GM12801 (cell line): ENCODE results near the gene NOLC1.

Experiments
- TF ChIP-seq, protein P1 (sequence below): IDR thresholded peaks from one replicate; pipeline ENCODE4 v1.5.1; 2011; ENCODE audit warnings: control low read depth; ENCODE audit not compliant: insufficient read length; ENCODE audit errors: extremely low read depth

Gene NOLC1

DNA sequence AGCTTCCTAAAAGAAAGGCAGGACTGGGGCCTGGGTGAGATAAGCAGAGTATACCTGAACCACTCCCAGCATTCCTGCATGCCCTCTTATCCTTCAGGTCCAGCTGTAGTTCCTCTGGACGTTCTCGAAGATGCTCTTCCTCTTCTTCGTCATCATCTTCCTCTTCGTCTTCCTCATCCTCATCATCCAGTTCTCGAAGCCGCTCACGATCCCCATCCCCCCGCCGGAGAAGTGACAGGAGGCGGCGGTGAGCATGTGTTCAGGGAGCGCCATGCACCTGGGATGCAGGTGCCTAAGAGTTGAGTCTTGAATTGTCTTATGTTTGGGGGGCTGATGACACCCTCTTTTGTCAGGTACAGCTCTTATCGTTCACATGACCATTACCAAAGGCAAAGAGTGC, 3.9 kb upstream of the NOLC1 start:
- TF ChIP-seq, protein P1, sequence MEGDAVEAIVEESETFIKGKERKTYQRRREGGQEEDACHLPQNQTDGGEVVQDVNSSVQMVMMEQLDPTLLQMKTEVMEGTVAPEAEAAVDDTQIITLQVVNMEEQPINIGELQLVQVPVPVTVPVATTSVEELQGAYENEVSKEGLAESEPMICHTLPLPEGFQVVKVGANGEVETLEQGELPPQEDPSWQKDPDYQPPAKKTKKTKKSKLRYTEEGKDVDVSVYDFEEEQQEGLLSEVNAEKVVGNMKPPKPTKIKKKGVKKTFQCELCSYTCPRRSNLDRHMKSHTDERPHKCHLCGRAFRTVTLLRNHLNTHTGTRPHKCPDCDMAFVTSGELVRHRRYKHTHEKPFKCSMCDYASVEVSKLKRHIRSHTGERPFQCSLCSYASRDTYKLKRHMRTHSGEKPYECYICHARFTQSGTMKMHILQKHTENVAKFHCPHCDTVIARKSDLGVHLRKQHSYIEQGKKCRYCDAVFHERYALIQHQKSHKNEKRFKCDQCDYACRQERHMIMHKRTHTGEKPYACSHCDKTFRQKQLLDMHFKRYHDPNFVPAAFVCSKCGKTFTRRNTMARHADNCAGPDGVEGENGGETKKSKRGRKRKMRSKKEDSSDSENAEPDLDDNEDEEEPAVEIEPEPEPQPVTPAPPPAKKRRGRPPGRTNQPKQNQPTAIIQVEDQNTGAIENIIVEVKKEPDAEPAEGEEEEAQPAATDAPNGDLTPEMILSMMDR = no peak

DNA sequence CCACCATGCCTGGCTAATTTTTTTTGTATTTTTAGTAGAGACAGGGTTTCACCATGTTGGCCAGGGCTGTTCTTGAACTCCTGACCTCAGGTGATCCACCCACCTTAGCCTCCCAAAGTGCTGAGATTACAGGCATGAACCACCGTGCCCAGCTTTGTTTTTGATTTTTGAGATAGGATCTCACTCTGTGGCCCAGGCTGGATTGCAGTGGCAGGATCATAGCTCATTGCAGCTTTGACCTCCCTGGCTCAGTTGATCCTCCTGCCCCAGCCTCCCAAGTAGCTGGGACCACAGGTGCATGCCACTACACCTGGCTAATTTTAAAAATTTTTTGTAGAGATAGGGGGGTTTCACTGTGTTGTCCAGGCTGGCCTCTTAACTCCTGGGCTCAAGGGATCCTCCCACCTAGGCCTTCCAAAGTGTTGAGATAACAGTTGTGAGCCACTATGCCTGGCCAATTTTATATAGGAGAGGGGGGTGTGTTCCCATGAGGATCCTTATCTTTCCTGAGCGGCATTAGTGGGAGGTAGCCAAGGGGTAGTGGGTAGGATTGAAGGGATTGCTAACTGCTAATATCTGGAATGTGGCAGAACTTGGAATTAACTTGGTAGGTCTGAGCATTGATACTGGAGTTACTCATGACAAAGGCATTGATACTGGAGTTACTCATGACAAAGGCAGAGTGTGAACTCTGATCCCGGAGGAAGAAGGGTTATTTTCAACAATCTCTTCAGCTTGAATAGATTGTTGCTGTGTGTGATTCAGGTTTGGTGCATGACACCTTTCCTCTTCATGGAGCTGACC, 1.0 kb upstream of the NOLC1 start:
- TF ChIP-seq, protein P1 = no peak

DNA sequence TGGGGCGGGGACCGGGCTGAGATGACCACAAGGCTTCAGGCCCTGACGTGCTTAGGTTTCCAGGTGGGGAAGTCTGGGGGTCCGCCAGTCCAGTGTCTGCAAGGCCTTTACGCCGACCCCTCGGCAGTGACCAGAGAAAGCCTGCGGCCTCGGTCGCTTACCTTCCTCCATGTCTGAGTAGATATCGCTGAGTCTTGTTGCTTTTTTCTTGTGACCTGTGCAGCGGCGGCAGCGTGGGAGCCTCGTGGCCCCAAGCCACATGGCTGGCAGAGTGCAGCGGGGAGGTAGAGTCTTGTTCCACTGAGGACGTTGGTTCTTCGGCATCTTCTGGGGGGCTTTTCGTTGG, 329 bp downstream of the NOLC1 start:
- TF ChIP-seq, protein P1 = no peak

DNA sequence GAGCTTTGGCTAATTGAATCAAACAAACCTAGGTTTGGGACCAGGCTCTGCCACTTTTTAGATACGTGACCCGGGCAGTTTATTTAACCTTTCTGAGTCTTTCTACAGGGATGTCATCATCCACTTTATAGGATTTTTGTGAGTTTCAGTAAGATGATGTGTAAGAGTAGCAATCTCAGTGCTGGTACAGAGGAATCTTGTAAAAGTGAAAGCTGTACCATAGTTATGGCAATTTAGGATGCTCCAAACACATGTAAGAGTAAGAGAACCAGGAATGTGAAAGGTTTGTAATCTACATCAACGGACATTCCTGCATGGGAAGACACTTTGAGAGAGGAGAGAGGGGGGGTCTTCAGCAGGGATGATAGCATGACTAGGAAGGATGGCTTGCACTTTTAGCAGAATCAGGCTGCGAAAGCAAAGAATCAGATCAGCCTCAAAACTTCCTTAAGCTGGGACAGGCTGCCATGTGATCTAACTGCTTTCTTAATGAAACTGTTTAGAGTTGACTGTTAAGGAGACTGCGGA, 968 bp downstream of the NOLC1 start:
- TF ChIP-seq, protein P1 = no peak

- TF ChIP-seq, protein P1 = no peak
These were observed 2.4 kb downstream of the NOLC1 start for GRCh38 chr10:102154466-102155116.

- TF ChIP-seq, protein P1 = no peak
These were observed 5.0 kb downstream of the NOLC1 start for GRCh38 chr10:102157224-102157623.

DNA sequence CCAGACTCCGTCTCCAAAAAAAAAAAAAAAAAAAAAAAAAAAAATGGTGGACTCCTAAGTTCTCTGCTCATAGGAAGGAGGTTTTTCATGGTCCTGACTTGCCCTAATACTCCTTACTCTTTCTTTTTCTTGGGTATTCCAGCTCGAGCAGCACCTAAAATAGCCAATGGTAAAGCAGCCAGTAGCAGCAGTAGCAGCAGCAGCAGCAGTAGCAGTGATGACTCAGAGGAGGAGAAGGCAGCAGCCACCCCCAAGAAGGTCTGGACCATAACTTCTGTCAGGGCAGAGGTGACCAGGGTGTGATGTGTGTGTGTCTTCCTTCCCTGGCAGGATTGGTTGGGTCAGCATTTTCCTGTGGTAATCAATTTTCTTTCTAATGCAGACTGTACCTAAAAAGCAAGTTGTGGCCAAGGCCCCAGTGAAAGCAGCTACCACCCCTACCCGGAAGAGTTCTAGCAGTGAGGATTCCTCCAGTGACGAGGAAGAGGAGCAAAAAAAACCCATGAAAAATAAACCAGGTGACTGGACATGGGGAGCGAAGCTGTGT, 6.9 kb downstream of the NOLC1 start:
- TF ChIP-seq, protein P1 = no peak
